HCT116 (cell line): ENCODE data around the gene F13A1. TPM values are rescaled to one million over a fixed set of nuclear protein-coding genes. Genes with fewer than 3 reads are reported as not detected.
A peak's percentile ranks its signal among the peaks of the same experiment; 100 is the strongest.

ENCODE experiments used
- ATAC-seq: fragments of 200-7000 bp; cut with Tn5 transposase; 2 replicates; pipeline ENCODE4 v1.9.1; 2020; ENCODE audit warnings: mild to moderate bottlenecking, moderate library complexity
- BruUV-seq: library from RNA; stranded (reverse); fragments of 400-500 nt; replicated peaks from 2 replicates; lab custom pipeline; 2021; lab: Mats Ljungman, UMichigan
- CTCF ChIA-PET: fragments of 300-600 bp; sonication (Branson Sonifier 250); formaldehyde crosslinking; loops from one replicate; lab custom pipeline; 2021; ENCODE audit warnings: antibody characterized with exemption; lab: Charles Lee
- POLR2A ChIA-PET: fragments of 300-600, 350-600 bp; sonication (Branson Sonifier 250); formaldehyde crosslinking; loops from one replicate; lab custom pipeline; 2021; ENCODE audit warnings: antibody characterized with exemption; lab: Charles Lee
- RAD21 ChIA-PET, 2 experiments: fragments of 300-600 bp; sonication (Branson Sonifier 250); formaldehyde crosslinking; loops; one replicate each; lab custom pipeline; 2023; ENCODE audit warnings: low total read pairs in 2 of 2; ENCODE audit not compliant: uncharacterized antibody in 2 of 2, unreplicated experiment in 2 of 2, low non-redundant PET in 1 of 2; lab: Charles Lee
- DNase-seq: peaks from one replicate; pipeline ENCODE4 v3.0.0-alpha.2; 2010; ENCODE audit warnings: low read depth, low spot score
- H2AFZ ChIP-seq: fragments of 200-600 bp; shearing (Covaris generic), sonication (generic); 2 replicates; pipeline ENCODE4 v1.6.1; 2017; ENCODE audit warnings: low read depth, mixed run types, mixed read lengths, antibody characterized with exemption, low read length; ENCODE audit not compliant: poor library complexity, severe bottlenecking
- H3K27ac ChIP-seq: 2 replicates; pipeline ENCODE4 v1.5.1; 2012; ENCODE audit warnings: low read depth, low read length
- H3K27me3 ChIP-seq: fragments of 200-600 bp; sonication (generic); 2 replicates; pipeline ENCODE4 v1.6.1; 2016; ENCODE audit warnings: mixed run types, low read length, mixed read lengths; ENCODE audit not compliant: insufficient read depth
- H3K36me3 ChIP-seq, 2 experiments: fragments of 200-500 bp in 1 of 2; fragments of 200-600 bp in 1 of 2; sonication (Bioruptor generic) in 1 of 2; sonication (generic) in 1 of 2; 2 replicates each; pipeline versions ENCODE4 v1.5.1 to v1.6.1; 2014 to 2016; ENCODE audit warnings: low read length in 2 of 2, inconsistent platforms in 1 of 2, mixed read lengths in 1 of 2, mixed run types in 1 of 2; ENCODE audit not compliant: insufficient read depth in 2 of 2, control insufficient read depth in 1 of 2
- H3K4me1 ChIP-seq, 2 experiments: fragments of 200-600 bp in 1 of 2; sonication (generic) in 1 of 2; 2 replicates each; pipeline versions ENCODE4 v1.5.1 to v1.6.1; 2012 to 2017; ENCODE audit warnings: low read length in 2 of 2, inconsistent platforms in 1 of 2, mild to moderate bottlenecking in 1 of 2, mixed read lengths in 1 of 2, mixed run types in 1 of 2, moderate library complexity in 1 of 2; ENCODE audit not compliant: insufficient read depth in 2 of 2, control insufficient read depth in 1 of 2
- H3K4me2 ChIP-seq: fragments of 200-600 bp; sonication (generic); 2 replicates; pipeline ENCODE4 v1.6.1; 2017; ENCODE audit warnings: mixed run types, low read length, mixed read lengths
- H3K4me3 ChIP-seq, 2 experiments: fragments of 200-600 bp in 1 of 2; sonication (generic) in 1 of 2; replicated peaks in 1 of 2; 2 replicates each; pipeline ENCODE4 v1.5.1; 2011 to 2016; ENCODE audit warnings: low read length in 2 of 2, control low read depth in 1 of 2, low read depth in 1 of 2, mild to moderate bottlenecking in 1 of 2, mixed read lengths in 1 of 2, mixed run types in 1 of 2
- H3K79me2 ChIP-seq: fragments of 200-600 bp; sonication (generic); 2 replicates; pipeline ENCODE4 v1.6.1; 2017; ENCODE audit warnings: mild to moderate bottlenecking, mixed run types, low read length, moderate library complexity, mixed read lengths; ENCODE audit not compliant: insufficient read depth
- H3K9ac ChIP-seq: fragments of 200-600 bp; sonication (generic); 2 replicates; pipeline ENCODE4 v1.6.1; 2016; ENCODE audit warnings: low read length, mixed read lengths
- H3K9me2 ChIP-seq: fragments of 200-600 bp; sonication (generic), shearing (Covaris generic); 2 replicates; pipeline ENCODE4 v1.6.1; 2017; ENCODE audit warnings: mixed run types, mild to moderate bottlenecking, moderate library complexity; ENCODE audit not compliant: insufficient read depth
- H3K9me3 ChIP-seq, 2 experiments: fragments of 200-500 bp in 1 of 2; fragments of 200-600 bp in 1 of 2; sonication (Bioruptor generic) in 1 of 2; sonication (generic) in 1 of 2; 2 replicates each; pipeline ENCODE4 v1.6.1; 2014 to 2017; ENCODE audit warnings: low read length in 2 of 2, mixed read lengths in 2 of 2, inconsistent platforms in 1 of 2, low read depth in 1 of 2, mild to moderate bottlenecking in 1 of 2, mixed run types in 1 of 2, moderate library complexity in 1 of 2; ENCODE audit not compliant: control insufficient read depth in 1 of 2, insufficient read depth in 1 of 2
- H4K20me1 ChIP-seq: fragments of 200-600 bp; sonication (generic), shearing (Covaris generic); 2 replicates; pipeline ENCODE4 v1.6.1; 2017; ENCODE audit warnings: mixed run types, mild to moderate bottlenecking, moderate library complexity; ENCODE audit not compliant: insufficient read depth
- ATF3 ChIP-seq: IDR thresholded peaks from 2 replicates; pipeline ENCODE4 v1.6.1; 2012
- CEBPB ChIP-seq: IDR thresholded peaks from 2 replicates; pipeline ENCODE4 v1.6.1; 2012; ENCODE audit warnings: low read depth
- CTCF ChIP-seq, 3 experiments: fragments of 200-600 bp in 1 of 3; sonication (generic) in 1 of 3; IDR thresholded peaks in 2 of 3; conservative IDR thresholded peaks in 1 of 3; 2 replicates each; pipeline ENCODE4 v1.5.1; 2012 to 2017; ENCODE audit warnings: low read depth in 2 of 3, low read length in 2 of 3, antibody characterized with exemption in 1 of 3, borderline replicate concordance in 1 of 3, control low read depth in 1 of 3, mild to moderate bottlenecking in 1 of 3, mixed read lengths in 1 of 3, mixed run types in 1 of 3, moderate library complexity in 1 of 3; ENCODE audit not compliant: insufficient read depth in 1 of 3
- EZH2phosphoT487 ChIP-seq: fragments of 200-600 bp; IDR thresholded peaks from 2 replicates; pipeline ENCODE4 v1.6.1; 2018; ENCODE audit warnings: antibody characterized with exemption, borderline replicate concordance
- FOSL1 ChIP-seq: IDR thresholded peaks from 2 replicates; pipeline ENCODE4 v1.6.1; 2012; ENCODE audit warnings: low read depth
- MAX ChIP-seq: IDR thresholded peaks from 2 replicates; pipeline ENCODE4 v1.6.1; 2012
- POLR2A ChIP-seq: IDR thresholded peaks from 2 replicates; pipeline ENCODE4 v1.7.0; 2011; ENCODE audit warnings: borderline replicate concordance; ENCODE audit not compliant: insufficient read depth, insufficient read length; ENCODE audit errors: extremely low read depth
- RAD21 ChIP-seq: IDR thresholded peaks from 2 replicates; pipeline ENCODE4 v1.6.1; 2012; ENCODE audit warnings: low read depth, mild to moderate bottlenecking
- SIN3A ChIP-seq: IDR thresholded peaks from 2 replicates; pipeline ENCODE4 v1.6.1; 2012; ENCODE audit warnings: low read depth
- SP1 ChIP-seq: IDR thresholded peaks from 2 replicates; pipeline ENCODE4 v1.6.1; 2012; ENCODE audit warnings: low read depth
- intact Hi-C: fragments of 100-400 bp; cut with micrococcal nuclease; formaldehyde crosslinking; loops from 2 replicates; pipeline ENCODE4 v1.10.0; 2022
- microRNA-seq: library from miRNA; unstranded; fragments of <30 nt; microRNA quantifications from one replicate; pipeline ENCODE4, GENCODE V29; 2016; ENCODE audit warnings: borderline number of aligned reads
- total RNA-seq: library from RNA; stranded (reverse); gene quantifications from one replicate; pipeline ENCODE4 v1.2.1, GENCODE V29; 2021; ENCODE audit not compliant: unreplicated experiment

Gene F13A1
- total RNA-seq, 1 experiment from 2014 or later = 0.34 TPM

- TF ChIP-seq ATF3 (no peak), EZH2phosphoT487 (no peak), POLR2A (no peak), SP1 (no peak), SIN3A (no peak), CEBPB (no peak), MAX (no peak)
- TF ChIP-seq, all 23 proteins: peak for 0
These were observed 198.5 kb downstream of the F13A1 start (continued) for GRCh38 chr6:6121943-6122342.

- BruUV-seq = no TSS peak
- peak; percentile 72 for ATAC-seq
- no peak overlapping the region for H3K4me3 ChIP-seq
- TF ChIP-seq FOSL1 = no peak
- TF ChIP-seq CTCF (IDR thresholded peaks at IDR 0.05 in 2 of 3, conservative IDR thresholded peaks at IDR 0.05 in 1 of 3; ENCODE audit: borderline replicate concordance in 1 of 3, insufficient read depth in 1 of 3, low read depth in 2 of 3, low read length in 2 of 3) = peak; percentile 25 to 49 (median 46); a peak in 5 of 6 replicates
- peak; percentile 53 for TF ChIP-seq RAD21
- H3K79me2 ChIP-seq = no peaks in the 10 kb centered on the region
- intact Hi-C loops = no loop called here
- H2AFZ ChIP-seq = no peak overlapping the region
- no peaks in the 10 kb centered on the region for H3K9me3 ChIP-seq
- no peaks in the 10 kb centered on the region for H3K36me3 ChIP-seq
- no peak overlapping the region for H3K27ac ChIP-seq
- ChIA-PET POLR2A (no interaction called here), CTCF (interaction anchor here (1.4 kb wide), 1 partner anchor 24 kb away, joined by 3 read pairs; no protein-coding TSS in a partner anchor), RAD21 (no interaction called here)
- H3K9me2 ChIP-seq = no peaks in the 10 kb centered on the region
- H3K4me1 ChIP-seq = no peaks in the 10 kb centered on the region
- no peak overlapping the region for H3K4me2 ChIP-seq
- H3K9ac ChIP-seq = no peak overlapping the region
- peaks cover 4% of the 10 kb centered on the region for H3K27me3 ChIP-seq
- DNase-seq = peak; percentile 2
- no peaks in the 10 kb centered on the region for H4K20me1 ChIP-seq
These were observed 214.9 kb downstream of the F13A1 start for GRCh38 chr6:6105472-6106036.

Small RNA genes within 50 kb of the gene (microRNA-seq; reads per million reads assigned to microRNA genes)
- gene MIR5683 (not detected), gene MIR7853 (not detected)
